ENCODE results near the gene GPC1. TPM values are rescaled to one million over a fixed set of nuclear protein-coding genes. Genes with fewer than 3 reads are reported as not detected.

Gene GPC1
- total and polyA plus RNA-seq, 2 of the 13 experiments (the other 11 are each of a cell fraction or from before 2014, with no cell fraction given) = 4.0 to 5.5 TPM

GRCh38 chr2:240432820-240433801 is 2.4 kb upstream of the GPC1 start (continued):
- TF ChIP-seq, protein P1, sequence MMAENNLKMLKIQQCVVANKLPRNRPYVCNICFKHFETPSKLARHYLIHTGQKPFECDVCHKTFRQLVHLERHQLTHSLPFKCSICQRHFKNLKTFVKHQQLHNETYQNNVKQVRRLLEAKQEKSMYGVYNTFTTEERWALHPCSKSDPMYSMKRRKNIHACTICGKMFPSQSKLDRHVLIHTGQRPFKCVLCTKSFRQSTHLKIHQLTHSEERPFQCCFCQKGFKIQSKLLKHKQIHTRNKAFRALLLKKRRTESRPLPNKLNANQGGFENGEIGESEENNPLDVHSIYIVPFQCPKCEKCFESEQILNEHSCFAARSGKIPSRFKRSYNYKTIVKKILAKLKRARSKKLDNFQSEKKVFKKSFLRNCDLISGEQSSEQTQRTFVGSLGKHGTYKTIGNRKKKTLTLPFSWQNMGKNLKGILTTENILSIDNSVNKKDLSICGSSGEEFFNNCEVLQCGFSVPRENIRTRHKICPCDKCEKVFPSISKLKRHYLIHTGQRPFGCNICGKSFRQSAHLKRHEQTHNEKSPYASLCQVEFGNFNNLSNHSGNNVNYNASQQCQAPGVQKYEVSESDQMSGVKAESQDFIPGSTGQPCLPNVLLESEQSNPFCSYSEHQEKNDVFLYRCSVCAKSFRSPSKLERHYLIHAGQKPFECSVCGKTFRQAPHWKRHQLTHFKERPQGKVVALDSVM (CRISPR knock-in tag; IDR thresholded peaks at IDR 0.05) = no peak
- TF ChIP-seq, protein P2, sequence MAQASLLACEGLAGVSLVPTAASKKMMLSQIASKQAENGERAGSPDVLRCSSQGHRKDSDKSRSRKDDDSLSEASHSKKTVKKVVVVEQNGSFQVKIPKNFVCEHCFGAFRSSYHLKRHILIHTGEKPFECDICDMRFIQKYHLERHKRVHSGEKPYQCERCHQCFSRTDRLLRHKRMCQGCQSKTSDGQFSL (CRISPR knock-in tag; IDR thresholded peaks at IDR 0.05) = no peak
- TF ChIP-seq ZNF773 (CRISPR knock-in tag; IDR thresholded peaks at IDR 0.05; ENCODE audit: borderline replicate concordance) = no peak

DNA sequence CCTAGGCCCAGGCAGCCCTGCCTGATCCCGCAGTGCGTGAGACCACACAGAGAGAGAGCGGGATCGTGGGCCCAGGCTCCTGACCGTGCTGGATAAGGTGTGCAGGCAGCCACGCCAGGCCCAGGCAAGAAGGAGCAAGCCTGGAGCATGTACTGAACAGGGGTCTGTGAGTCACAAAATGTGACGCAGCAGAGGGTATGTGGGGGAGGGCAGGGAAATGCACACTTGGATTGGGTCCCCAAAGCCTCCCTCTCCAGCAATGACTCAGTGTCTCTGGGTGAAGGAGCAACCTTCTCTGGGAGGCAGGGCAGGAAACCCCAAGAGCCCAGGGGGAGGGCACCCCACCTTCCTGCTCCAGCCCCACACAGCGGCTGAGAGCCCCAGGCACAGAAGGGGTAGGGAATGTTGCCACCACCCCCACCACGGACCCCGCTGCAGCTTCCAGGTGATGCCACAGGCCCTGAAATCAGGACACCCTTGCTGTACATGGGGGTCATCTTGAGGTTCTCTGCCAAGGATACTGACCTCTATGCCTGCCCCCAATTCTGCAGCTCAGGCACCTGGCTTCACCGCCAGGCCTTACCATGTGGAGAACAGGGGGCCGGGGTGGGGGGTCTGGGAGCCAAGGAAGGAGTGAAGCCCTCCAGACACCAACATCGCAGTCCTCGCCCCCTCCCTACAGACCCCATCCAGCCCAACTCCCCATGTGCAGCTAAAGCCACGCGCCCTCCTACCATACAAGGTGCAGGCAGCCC is 1.3 kb upstream of the GPC1 start:
- CTCF ChIA-PET (ENCODE audit: low intra/inter-chr PET ratio, low total read pairs) = no interaction called here
- no peaks in the 10 kb centered on the region for H3K36me3 ChIP-seq (replicated peaks in 1 of 2; ENCODE audit: control insufficient read depth in 1 of 2, insufficient read depth in 2 of 2, low read length in 2 of 2)
- H2AFZ ChIP-seq (ENCODE audit: low read length) = no peak overlapping the region
- no peak overlapping the region for H3K9ac ChIP-seq (ENCODE audit: insufficient read depth, low read depth, low read length)
- no peak overlapping the region for H3K27ac ChIP-seq (ENCODE audit: extremely low read length, insufficient read depth, low read length)
- H3K4me1 ChIP-seq (ENCODE audit: insufficient read depth, low read length) = peaks cover 10% of the 10 kb centered on the region
- DNase-seq (ENCODE audit: low spot score) (no peak), FAIRE-seq (no peak), ATAC-seq (no peak)
- intact Hi-C loops (cut with micrococcal nuclease; ENCODE audit: unreplicated experiment) (no loop called here), in situ Hi-C loops (cut with HindIII; ENCODE audit: extremely low pct_ligation_motif_present, low pct_unique_long_range_greater_than_20kb) (no loop called here)
- H3K4me3 ChIP-seq (replicated peaks in 1 of 3; ENCODE audit: insufficient read depth in 1 of 3, low read depth in 2 of 3, low read length in 3 of 3) = peak overlapping the region in 1 of 3 experiments; percentile 49; a peak in 1 of 6 replicates
- H3K4me2 ChIP-seq (ENCODE audit: low read depth, low read length) = no peak overlapping the region
- H3K9me3 ChIP-seq (ENCODE audit: low read length) = no peaks in the 10 kb centered on the region
- H3K79me2 ChIP-seq (ENCODE audit: insufficient read depth, low read length) = no peaks in the 10 kb centered on the region
- no TSS peak for BruUV-seq (replicated peaks)
- H3K27me3 ChIP-seq (ENCODE audit: control insufficient read depth in 1 of 2, insufficient read depth in 2 of 2, low read length in 2 of 2) = peaks cover 37 to 76% of the 10 kb centered on the region in 2 experiments
- H4K20me1 ChIP-seq (ENCODE audit: insufficient read depth, low read length) = peaks cover 3% of the 10 kb centered on the region; the same call in 1 of the 2 replicates
- POLR2A ChIA-PET = interaction anchor here (0.9 kb wide), 1 partner anchor 178 kb away, joined by 3 read pairs; no protein-coding TSS in a partner anchor
- 0 out of 2 replicates have a peak, but pooled peaks have one; percentile 17 for TF ChIP-seq PCBP1 (IDR thresholded peaks at IDR 0.05; ENCODE audit: borderline replicate concordance, low read depth, low read length)
- TF ChIP-seq ZNF383 (CRISPR knock-in tag; IDR thresholded peaks at IDR 0.05; ENCODE audit: borderline replicate concordance) = no peak
- peak; percentile 58 for TF ChIP-seq FOSL2 (CRISPR knock-in tag; IDR thresholded peaks at IDR 0.05)
- TF ChIP-seq CBX1 (IDR thresholded peaks at IDR 0.05; ENCODE audit: low read depth) = no peak
- TF ChIP-seq, protein P3, sequence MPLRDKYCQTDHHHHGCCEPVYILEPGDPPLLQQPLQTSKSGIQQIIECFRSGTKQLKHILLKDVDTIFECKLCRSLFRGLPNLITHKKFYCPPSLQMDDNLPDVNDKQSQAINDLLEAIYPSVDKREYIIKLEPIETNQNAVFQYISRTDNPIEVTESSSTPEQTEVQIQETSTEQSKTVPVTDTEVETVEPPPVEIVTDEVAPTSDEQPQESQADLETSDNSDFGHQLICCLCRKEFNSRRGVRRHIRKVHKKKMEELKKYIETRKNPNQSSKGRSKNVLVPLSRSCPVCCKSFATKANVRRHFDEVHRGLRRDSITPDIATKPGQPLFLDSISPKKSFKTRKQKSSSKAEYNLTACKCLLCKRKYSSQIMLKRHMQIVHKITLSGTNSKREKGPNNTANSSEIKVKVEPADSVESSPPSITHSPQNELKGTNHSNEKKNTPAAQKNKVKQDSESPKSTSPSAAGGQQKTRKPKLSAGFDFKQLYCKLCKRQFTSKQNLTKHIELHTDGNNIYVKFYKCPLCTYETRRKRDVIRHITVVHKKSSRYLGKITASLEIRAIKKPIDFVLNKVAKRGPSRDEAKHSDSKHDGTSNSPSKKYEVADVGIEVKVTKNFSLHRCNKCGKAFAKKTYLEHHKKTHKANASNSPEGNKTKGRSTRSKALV (CRISPR knock-in tag; IDR thresholded peaks at IDR 0.05) = 0 out of 2 replicates have a peak, but pooled peaks have one; percentile 58
- TF ChIP-seq REXO4 (CRISPR knock-in tag; IDR thresholded peaks at IDR 0.05; ENCODE audit: borderline replicate concordance) = no peak
- TF ChIP-seq POGK (CRISPR knock-in tag; conservative IDR thresholded peaks at IDR 0.05) = no peak
- TF ChIP-seq ZBTB21 (CRISPR knock-in tag; IDR thresholded peaks at IDR 0.05) = no peak
- TF ChIP-seq NFATC3 (CRISPR knock-in tag; IDR thresholded peaks at IDR 0.05) = no peak
- no peak for TF ChIP-seq ZNF484 (CRISPR knock-in tag; IDR thresholded peaks at IDR 0.05; ENCODE audit: borderline replicate concordance, low read depth)
- WGBS (ENCODE audit: low lambda C conversion rate) = 65% methylated on average over 14 of the region's 16 CpGs
